22Rv1 (cell line): Measurements from ENCODE around the gene MAN1B1.
A peak's percentile ranks its signal among the peaks of the same experiment; 100 is the strongest.

Experiments
- CTCF ChIP-seq: fragments of 450-650 bp; IDR thresholded peaks from 2 replicates; pipeline ENCODE4 v1.5.1; 2017; ENCODE audit warnings: mild to moderate bottlenecking
- ZFX ChIP-seq: fragments of 450-650 bp; IDR thresholded peaks from 2 replicates; pipeline ENCODE4 v1.6.1; 2017; ENCODE audit warnings: antibody characterized with exemption, borderline replicate concordance

DNA sequence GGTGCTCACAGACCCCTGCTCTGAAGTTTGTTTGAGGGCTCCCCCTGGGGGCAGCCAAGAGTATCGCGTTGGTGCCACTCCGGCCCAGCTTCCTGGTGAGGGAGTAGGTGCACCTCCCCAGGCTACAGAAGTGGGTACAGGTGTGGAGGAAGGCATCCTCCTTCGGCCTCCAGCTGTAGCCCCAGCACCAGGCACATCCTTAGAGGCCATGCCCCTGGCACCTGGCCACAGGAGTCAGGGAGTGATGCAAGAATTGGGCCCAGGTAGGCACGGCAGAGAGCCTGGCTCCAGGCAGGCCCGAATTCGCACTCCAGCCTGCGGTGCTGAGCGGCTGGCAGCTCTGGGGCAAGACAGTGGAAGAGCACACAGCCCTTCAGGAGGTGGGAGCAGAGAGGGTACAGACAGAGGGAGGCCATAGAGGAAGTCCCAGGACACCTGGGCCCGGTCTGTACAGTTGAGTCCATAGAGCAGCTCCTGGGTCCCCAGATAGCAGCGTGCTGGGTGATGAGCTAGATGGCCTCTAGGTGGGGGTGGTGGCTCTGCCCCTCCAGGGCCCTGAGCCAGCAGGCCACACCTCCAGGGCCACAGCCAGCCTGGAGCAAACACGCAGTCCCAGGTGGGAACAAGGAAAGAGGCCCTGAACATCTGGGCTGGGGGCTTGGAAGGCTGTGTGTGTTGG is 18.8 kb upstream of the MAN1B1 start:
- peak; percentile 89 for TF ChIP-seq CTCF
- no peak for TF ChIP-seq ZFX
